HG03575 (cell line): ENCODE results near the gene TTL.
"Not testable (repeated sequence)": the region's sequence is repeated elsewhere in the genome, so short reads cannot be mapped to it uniquely, and the experiment has no call there.

Experiments
- ATAC-seq: cut with Tn5 transposase; IDR thresholded peaks from one replicate; pipeline ENCODE4 v1.9.1; 2021; ENCODE audit not compliant: unreplicated experiment, insufficient number of reproducible peaks, low FRiP score; ENCODE audit errors: extremely low read depth

Gene TTL

GRCh38 chr2:112481528-112482233, at the start of gene TTL:
Gene TTL (plus strand): TSS chr2:112482156. CDS start chr2:112482345, 189 bp downstream.
- ATAC-seq: no peak

- not testable (repeated sequence) for ATAC-seq
These were observed 49.6 kb upstream of the TTL start for GRCh38 chr2:112432390-112432734.

DNA sequence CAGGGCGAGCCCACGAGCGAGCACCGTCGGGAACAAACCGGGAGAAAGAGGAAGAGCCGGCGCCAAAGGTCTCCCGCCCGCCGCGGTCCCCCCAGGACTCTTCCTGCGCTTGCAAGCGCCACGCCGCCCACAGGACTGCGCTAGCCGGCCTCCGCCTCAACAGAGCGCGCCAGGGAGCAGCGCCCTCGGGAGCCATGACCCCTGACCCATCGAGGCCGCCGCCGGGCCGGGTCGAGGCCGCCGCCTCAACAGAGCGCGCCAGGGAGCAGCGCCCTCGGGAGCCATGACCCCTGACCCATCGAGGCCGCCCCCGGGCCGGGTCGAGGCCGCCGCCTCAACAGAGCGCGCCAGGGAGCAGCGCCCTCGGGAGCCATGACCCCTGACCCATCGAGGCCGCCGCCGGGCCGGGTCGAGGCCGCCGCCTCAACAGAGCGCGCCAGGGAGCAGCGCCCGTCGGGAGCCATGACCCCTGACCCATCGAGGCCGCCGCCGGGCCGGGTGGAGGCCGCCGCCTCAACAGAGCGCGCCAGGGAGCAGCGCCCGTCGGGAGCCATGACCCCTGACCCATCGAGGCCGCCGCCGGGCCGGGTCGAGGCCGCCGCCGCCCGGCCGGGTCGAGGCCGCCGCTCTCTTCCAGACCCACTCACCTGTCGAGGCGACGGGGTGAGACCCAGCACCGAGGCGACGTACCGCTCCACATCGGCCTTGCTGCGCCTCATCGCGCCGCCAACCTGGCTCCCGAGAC, 49.0 kb upstream of the TTL start:
- not testable (repeated sequence) for ATAC-seq

DNA sequence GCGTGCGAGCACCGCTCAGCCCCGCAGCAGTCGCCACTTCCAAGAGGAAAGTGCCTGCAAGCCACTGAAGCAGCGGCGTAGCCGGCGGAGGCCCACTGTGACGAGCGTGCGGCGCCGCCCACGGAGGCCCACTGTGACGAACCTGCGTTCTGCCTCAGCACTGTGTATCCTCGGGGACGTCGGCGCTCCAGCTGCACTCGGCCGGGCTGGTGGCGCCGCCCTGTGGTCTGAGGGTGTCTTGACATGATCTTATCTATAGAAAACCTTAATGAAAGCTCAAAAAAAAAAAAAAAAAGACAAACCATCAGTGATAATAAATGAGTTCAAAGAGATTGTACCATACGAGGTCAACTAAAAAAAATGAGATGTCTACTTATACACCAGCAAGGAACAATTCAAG, 48.5 kb upstream of the TTL start, which contains the start of gene RGPD8:
RGPD8 (minus strand) TSS at position 166 of the 400 bp plus-strand sequence. CDS start 192 bp downstream, outside the sequence.
- ATAC-seq: peak; percentile 73

GRCh38 chr2:112433932-112434730, 47.8 kb upstream of the TTL start:
- ATAC-seq: no peak

DNA sequence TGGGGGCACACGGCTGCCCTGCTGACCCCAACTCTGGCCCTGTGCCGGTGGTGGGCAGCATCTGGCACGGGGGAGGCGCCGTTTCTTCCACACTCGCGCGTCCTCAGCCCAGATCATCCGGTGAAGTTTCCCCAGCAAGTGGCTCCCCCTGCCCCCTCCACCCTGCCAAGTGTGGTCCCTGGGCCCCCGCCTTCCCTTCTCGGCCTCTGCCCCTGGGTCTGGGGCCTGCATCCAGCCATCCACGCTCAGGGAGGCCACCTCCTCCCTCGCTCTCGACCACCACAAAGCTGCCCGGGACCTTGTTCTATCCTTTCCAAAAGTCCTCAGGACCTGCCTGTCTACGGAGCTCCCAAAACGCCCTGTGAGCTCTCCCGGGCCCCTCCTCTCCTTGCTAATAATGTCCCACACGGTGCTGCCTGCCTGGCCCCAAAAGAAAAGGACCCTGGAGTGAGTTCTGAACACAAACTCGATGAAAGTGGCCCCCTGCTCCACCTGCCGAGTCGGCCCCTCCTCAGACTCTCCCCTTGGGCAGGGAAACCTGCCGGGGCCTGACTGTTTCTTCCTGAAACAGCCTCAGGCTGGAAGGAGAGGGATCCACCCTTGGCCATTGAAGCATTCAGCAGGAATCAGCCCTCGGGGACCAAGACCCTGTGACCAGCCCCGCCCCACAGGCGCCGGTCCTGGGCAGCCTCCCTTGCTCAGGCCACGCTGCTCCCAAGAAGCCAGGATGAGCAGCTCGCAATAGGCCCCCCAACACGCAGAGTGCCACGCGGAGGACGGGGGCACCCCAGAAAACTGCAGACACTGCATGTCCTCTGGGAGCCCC, 46.9 kb upstream of the TTL start:
- ATAC-seq: not testable (repeated sequence)

GRCh38 chr2:112435716-112436431, 46.1 kb upstream of the TTL start:
- not testable (repeated sequence) for ATAC-seq

- ATAC-seq: not testable (repeated sequence)
These were observed 45.0 kb upstream of the TTL start for GRCh38 chr2:112436993-112437392.

DNA sequence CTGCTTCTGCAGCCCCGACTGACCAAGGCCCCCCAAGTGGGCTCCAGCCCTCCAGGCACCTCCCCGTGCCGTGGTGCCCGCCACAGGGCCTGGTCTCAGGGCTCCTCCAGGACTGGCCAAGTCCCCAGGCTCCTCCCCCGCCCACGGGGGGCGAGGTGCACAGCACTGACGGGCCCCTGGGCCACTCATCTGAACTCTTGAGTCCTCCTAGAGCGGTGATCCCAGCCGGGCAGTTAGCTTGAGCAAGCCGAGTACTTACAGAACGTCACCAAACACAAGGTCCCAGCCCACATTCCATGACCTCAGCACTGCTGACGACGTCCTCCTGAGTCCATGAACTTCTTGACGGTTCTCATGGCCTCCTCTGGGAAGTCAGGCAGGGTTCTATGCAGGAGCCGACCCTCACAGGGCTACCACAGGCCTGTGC, 44.5 kb upstream of the TTL start:
- ATAC-seq: not testable (repeated sequence)

GRCh38 chr2:112438603-112439261, 43.2 kb upstream of the TTL start:
- not testable (repeated sequence) for ATAC-seq

DNA sequence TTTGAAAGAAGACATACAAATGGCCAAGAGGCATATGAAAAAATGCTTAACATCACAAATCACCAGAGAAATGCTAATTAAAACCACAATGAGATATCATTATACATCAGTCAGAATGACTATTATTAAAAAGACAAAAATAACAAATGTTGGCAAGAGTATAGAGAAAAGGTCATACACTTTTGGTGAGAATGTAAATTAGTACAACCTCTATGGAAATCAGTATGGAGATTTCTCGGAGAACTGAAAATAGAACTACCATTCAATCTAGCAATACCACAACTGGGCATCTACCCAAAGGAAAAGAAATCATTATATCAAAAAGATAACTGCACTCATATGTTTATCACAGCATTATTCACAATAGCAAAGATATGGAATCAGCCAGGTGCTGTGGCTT, 37.7 kb upstream of the TTL start:
- ATAC-seq: not testable (repeated sequence)

DNA sequence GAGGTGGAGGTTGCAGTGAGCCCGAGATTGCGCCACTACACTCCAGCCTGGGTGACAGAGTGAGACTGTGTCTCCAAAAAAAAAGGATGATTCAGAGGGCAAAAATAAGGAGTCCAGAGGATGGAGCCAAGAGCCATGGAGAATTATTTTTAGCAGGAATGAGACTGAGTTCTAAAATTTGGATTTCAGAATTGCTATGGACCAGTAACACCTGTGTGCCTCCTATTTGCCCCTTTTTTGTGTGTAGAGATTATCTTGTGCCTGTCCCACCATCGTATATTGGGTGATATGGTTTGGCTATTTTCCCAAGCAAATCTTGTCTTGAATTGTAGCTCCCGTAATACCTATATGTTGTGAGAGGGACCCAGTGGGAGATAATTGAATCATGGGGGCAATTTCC, 32.1 kb upstream of the TTL start:
- ATAC-seq: no peak

GRCh38 chr2:112451317-112451716, 30.6 kb upstream of the TTL start:
- no peak for ATAC-seq

- ATAC-seq: no peak
These were observed 27.4 kb upstream of the TTL start for GRCh38 chr2:112454586-112454985.

DNA sequence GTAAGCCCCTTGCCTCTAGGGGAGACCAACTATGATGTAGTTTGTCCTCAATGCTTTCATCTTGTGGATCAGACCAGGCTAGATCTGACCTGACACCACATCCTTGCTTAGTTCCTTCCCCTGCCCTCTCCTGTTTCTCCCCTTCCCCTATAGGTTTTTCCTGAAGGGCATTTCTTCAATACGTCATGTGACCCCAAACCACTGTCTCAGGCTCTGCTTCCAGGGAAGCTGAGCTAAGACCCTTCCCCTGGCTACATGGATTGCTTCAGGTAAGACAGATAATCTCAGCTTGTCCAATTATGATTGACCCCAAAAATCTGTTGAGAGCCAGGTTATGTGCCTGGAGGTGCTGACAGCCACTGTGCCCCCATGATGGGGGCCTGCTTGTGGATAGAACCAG, 22.6 kb upstream of the TTL start:
- no peak for ATAC-seq

GRCh38 chr2:112462178-112462577, 19.8 kb upstream of the TTL start:
- no peak for ATAC-seq

DNA sequence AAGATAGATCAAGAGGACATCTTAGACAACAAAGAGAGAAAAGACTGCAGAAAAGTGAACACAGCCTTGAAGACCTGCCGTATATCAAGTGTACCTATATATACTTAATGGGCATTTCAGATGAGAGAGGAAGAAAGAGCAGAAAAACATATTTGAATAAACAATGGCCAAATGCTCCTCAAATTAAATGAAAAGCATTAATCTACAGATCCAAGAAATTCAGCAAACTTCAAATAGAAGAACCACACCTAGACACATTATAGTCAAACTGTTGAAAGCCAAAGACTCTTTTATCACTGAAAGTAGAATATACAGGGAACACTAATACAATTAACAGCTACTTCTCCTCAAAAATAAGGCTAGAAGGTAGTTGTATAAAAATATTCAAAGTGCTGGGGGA, 18.7 kb upstream of the TTL start:
- no peak for ATAC-seq

DNA sequence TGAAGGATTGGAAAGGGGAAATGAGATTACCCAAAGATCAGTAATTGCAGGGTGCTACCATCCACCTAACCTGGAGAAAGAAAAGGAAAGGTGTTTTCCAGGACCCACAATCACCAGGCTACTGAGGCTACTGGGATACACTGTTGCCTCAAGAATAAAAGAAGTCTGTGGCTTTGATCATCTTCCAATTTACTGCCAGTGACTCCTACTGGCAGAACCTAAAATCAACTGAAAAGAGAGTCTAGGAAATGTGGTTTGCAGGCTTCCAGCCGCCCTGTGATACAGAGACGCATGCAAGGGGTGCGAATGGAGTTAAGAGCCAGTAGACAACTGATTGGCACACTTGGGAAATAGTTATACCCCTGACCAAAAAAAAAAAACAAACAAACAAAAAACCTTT, 16.6 kb upstream of the TTL start:
- no peak for ATAC-seq
